SH-SY5Y (cell line): ENCODE results near the gene GARNL3.

Experiments used
- GATA2 ChIP-seq: IDR thresholded peaks from 2 replicates; pipeline ENCODE4 v1.6.1; 2011; ENCODE audit warnings: mild to moderate bottlenecking, low read depth, low read length
- GATA3 ChIP-seq: IDR thresholded peaks from 2 replicates; pipeline ENCODE4 v1.6.1; 2011; ENCODE audit warnings: low read depth, mild to moderate bottlenecking, low read length, moderate library complexity

DNA sequence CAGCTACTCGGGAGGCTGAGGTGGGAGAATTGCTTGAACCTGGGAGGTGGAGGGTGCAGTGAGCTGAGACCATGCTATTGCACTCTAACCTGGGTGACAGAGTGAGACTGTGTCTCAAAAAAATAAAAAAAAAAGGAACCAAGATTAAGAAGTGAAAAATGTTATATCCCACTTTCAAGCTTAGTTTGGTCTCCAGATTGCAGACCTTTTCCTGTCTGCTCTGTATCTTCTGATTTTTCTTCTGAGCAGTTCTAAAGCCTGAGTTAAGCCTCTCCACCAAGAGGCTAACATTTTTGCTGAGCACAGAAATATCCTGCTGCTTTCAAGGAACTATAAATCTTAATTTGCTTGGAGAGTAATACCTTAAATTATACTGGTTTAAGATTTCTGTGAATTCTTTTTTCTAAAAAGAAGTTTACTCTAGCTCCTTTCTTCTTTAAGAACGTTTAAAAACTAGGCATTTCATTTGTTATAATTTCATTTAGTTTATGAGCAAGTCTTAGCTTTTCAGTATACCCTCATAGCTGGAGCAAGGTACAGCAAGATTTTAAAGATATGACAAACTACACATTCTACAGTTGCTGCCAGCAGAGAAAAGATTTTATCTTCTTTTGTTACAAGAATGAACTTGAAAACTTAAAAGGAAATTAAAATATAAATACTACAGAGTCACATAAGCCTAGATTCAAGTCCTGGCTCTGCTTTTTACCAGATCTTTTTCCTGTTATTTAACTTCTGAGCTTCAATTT, 55.0 kb downstream of the GARNL3 start:
- TF ChIP-seq GATA2 (no peak), GATA3 (no peak)
